COLO829 (cell line): ENCODE data around the gene TM9SF2.

ENCODE experiments used
- DNase-seq: peaks from one replicate; pipeline ENCODE4 v3.0.0; 2012; ENCODE audit warnings: low spot score

TM9SF2 gene

DNA sequence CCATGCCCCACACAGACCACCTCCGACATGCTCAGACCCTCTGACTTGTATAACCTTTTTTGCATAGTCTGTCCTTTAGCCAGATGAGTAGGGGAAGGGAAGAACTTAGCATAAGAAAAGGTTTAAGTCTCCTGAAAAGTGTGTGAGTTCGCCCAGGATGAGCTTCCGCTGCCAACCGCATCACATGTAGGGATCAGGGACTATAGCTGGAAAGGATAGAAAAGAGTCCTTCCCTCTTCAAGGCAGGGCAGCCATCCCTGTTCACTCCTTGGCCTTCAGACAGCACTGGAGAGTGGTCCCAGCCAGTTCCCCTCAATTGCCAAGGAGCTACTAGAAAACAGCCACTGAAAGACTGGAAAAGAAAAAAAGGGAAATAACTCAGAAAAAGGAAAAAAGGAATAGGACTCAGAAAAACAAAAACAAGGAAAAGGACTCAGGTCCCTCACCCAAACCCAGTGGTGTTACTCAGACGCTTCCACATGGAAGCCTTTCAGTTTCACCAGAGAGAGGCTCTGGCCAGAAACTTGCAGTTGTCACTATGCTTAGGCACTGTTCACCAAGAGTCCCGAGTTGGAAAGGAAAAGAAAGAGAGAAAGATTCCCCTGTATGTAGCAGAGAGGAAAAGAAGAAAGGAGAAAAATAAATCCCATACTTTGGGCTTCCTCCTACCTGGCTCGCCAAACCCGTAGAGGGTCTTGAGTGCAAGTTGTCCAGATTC lies 5.6 kb upstream of the TM9SF2 start:
- no peak for DNase-seq

DNA sequence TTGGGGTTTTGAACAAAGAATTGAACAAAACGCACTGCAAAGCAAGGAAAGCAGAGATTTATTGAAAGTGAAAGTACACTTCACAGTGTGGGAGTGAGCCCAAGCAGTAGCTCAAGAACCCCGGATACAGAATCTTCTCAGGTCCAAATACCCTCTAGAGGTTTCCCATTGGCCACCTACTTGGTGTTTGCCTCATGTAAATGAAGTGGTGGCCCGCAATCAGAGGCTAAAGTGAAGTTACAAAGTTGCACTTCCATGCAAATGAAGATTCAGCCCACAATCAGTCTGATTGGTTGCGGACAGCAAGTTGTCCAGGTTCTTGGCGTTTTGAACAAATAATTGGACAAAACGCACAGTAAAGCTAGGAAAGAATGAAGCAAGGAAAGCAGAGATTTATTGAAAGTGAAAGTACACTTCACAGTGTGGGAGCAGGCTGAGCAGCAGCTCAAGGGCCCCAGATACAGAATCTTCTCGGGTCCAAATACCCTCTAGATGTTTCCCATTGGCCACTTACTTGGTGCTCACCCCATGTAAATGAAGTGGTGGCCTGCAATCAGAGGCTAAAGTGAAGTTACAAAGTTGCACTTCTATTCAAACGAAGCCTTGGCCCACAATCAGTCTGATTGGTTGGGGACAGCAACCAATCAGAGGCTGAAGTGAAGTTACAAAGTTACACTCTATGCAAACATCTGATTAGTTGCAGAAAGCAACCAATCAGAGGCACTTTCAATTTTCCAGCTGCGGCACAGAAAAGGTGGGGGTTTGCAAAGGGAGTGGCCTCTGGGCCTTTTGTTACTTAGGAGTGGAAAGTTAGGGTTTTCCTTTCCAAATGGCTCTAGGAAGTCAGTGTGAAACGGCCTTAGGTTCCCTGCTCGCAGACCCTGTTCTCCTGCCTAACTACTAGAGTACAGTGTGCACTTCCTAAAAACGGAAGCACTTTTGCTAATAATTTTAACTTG lies 4.8 kb upstream of the TM9SF2 start:
- peak; percentile 51 for DNase-seq

- peak; percentile 98 for DNase-seq
Measured at GRCh38 chr13:99498171-99499161, 2.8 kb upstream of the TM9SF2 start.

- no peak for DNase-seq
Measured at GRCh38 chr13:99500839-99501183, 461 bp upstream of the TM9SF2 start.

DNA sequence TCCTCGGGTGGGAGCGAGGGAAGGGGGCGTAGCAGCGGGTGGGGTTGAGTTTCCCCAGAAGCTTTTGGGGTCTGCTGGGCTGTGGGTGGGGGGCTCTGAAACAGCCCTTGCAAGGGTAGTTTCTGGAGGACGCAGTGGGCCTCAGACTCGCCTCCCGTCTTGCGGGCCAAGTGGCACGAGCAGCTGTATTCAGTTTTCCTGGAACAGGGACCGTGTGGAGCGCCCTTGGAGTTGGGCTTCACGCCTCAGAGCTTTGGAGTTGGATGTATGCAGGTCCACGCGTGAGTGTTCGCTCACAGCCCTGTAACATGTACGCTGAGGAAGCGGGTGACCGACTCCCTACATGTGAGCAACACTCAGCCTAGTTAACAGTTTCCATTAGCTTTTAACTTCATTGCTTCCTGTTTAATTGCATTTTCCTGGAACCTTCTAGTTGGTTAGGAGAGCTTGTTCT lies 603 bp downstream of the TM9SF2 start:
- no peak for DNase-seq

- DNase-seq, result peak; percentile 42
Measured at GRCh38 chr13:99505814-99506269, 4.6 kb downstream of the TM9SF2 start.

GRCh38 chr13:99506634-99507033 lies 5.4 kb downstream of the TM9SF2 start:
- DNase-seq, result no peak

DNA sequence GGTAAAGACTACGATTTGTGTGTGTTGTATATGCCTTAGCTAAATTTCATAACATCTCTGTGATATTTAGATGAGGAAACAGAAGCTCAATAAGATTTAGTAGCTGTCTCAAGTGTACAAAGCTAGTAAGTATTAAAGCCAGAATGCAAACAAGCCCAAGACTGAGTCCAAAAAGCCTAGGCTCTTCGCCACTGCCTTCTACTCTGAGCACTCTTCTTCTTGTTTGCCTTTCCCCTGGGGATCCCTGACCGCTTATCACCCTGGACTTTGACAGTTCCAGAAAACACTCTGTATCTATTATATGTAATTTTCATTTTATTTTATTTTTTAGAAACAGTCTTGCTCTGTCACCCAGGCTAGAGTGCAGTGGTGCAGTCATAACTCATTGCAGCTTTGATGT lies 5.8 kb downstream of the TM9SF2 start:
- DNase-seq, result no peak

GRCh38 chr13:99507551-99507950 lies 6.3 kb downstream of the TM9SF2 start:
- DNase-seq, result no peak

- no peak for DNase-seq
Measured at GRCh38 chr13:99507986-99508385, 6.7 kb downstream of the TM9SF2 start.

GRCh38 chr13:99509479-99509878 lies 8.2 kb downstream of the TM9SF2 start:
- DNase-seq, result no peak

GRCh38 chr13:99514801-99515200 lies 13.5 kb downstream of the TM9SF2 start:
- no peak for DNase-seq

- DNase-seq, result no peak
Measured at GRCh38 chr13:99516153-99516929, 15.1 kb downstream of the TM9SF2 start.

DNA sequence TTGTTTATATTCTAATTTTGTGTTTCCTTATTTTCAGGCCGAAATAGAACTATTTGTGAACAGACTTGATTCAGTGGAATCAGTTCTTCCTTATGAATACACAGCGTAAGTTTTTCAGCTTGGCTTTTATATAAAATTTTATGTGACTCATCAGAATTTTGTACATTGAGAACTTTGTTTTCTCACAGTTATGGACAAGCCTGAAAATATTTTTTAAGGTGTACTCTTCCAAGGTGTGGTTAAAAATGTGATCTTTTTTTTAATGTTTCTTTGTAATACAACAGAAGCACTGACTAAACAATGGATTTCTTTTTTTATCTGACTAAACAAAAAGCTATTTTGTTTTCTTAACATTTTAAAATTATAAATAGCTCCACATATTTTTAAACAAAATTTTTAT lies 16.3 kb downstream of the TM9SF2 start:
- DNase-seq, result no peak

GRCh38 chr13:99517984-99518383 lies 16.7 kb downstream of the TM9SF2 start:
- DNase-seq, result no peak

- DNase-seq, result no peak
Measured at GRCh38 chr13:99522298-99522697, 21.0 kb downstream of the TM9SF2 start.

DNA sequence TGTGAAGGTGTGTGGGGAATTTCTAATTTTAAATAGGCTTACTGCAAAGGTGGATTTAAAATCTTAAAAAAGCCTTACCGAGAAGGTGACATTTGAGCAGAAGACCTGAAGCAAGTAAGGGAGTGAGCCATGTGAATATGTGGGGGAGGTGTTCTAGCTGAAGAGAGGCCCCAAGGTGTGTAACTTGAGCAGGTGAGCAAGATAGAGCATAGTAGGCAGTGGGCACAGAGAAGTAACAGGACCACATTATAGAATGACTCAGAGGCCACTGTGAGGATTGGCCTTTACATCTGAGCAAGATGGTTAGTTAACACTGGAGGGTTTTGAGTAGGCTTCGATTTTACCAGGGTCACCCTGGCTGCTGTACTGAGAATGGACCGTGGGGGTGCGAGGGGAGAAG lies 22.6 kb downstream of the TM9SF2 start:
- no peak for DNase-seq

- no peak for DNase-seq
Measured at GRCh38 chr13:99525967-99526366, 24.7 kb downstream of the TM9SF2 start.

- no peak for DNase-seq
Measured at GRCh38 chr13:99526549-99526948, 25.3 kb downstream of the TM9SF2 start.

DNA sequence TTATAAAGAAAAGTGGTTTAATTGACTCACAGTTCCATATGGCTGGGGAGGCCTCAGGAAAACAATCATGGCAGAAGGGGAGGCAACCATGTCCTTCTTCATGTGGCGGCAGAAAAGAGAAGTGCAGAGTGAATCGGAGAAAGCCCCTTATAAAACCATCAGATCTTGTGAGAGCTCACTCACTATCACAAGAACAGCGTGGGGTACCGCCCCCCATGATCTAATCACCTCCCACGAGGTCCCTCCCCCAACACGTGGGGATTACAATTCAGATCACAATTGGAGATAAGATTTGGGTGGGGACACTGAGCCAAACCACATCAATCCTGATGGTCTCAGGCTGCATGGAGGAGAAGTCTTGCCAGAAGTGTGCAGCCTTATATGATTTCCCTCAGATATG lies 26.0 kb downstream of the TM9SF2 start:
- no peak for DNase-seq

DNA sequence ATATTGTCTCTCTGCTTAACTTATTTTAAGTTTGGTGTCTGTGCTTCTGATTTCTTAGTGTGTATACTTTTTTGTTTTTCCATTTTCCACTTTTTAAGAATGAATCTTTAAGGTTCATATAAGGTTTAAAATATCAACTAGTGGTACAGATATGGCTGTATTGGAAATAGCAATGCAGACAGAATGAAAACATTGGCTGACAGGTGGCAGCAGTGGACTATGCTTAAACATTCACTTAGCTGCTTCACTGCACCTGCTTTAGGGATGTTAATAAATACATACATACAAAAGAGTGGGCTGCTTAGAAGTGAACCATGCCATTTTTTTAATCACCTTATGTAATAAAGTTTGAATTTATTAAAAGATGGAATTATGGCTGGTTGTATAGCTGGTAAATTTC lies 27.3 kb downstream of the TM9SF2 start:
- DNase-seq, result no peak
